HG03565 (cell line): Measurements from ENCODE around the gene C22orf42.
"Not testable (repeated sequence)": the region's sequence is repeated elsewhere in the genome, so short reads cannot be mapped to it uniquely, and the experiment has no call there.

Experiments
- ATAC-seq: cut with Tn5 transposase; IDR thresholded peaks from one replicate; pipeline ENCODE4 v1.9.1; 2021; ENCODE audit warnings: mild to moderate bottlenecking, moderate library complexity; ENCODE audit not compliant: unreplicated experiment

C22orf42 gene

DNA sequence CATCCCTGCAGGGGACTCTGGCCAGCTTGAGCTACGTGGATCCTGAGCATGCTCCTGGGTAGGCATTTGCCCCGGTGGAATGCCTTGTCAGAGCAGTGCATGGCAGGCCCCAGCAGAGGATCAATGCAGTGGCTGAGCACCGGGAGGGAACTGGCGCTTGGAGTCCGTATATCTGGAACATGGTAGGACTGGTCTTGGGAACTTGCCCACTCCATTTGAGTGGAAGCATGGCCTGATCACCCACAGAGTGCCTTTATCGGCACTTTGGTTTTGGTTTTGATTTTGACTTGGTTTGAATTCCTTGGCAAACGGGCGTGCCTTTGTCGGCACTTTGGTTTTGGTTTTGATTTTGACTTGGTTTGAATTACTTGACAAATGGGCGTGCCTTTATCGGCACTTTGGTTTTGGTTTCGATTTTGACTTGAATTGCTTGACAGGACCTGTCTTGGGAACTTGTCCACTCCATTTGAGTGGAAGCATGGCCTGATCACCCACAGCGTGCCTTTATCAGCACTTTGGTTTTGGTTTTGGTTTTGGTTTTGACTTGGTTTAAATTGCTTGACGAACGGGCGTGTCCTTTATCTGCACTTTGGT lies 21.3 kb downstream of the C22orf42 start:
- not testable (repeated sequence) for ATAC-seq

DNA sequence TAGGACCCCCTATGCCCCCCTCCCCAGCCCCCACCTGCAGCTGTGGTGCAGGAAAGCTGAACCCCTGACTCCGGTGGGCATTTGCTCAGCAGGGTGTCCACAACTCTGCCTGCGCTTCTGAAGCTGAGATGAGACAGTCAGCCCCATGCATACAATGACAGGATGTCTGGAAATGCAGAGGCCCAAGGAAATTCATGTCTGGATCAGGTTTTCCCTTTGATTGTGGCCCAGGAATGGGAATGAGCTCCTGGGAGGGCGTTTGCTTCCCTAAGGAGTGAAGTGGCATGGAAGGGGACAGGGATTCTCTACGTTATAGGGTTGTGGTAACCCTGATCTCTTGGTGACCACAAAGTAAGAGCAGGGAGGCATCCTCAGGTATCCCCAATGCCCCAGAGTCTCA lies 22.2 kb downstream of the C22orf42 start:
- ATAC-seq: not testable (repeated sequence)

DNA sequence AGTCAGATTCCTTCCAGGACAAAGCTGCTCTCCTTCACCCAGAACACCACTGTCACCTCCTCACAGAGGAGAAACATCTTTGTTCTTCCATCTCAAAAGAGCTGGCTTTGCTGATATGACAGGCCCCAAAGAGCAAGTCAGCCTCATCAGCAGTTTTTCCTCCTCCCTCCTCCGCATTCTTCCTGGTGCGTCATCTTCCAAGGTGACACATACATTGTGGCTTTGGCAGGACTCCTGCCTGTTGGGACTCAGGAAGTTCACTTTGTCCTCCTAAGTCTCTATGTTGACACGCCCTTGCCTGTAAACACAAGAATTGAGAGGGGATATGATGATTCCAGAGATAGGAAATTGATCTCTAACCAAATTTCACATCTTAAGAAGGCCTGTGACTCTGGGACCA lies 23.1 kb downstream of the C22orf42 start:
- not testable (repeated sequence) for ATAC-seq

DNA sequence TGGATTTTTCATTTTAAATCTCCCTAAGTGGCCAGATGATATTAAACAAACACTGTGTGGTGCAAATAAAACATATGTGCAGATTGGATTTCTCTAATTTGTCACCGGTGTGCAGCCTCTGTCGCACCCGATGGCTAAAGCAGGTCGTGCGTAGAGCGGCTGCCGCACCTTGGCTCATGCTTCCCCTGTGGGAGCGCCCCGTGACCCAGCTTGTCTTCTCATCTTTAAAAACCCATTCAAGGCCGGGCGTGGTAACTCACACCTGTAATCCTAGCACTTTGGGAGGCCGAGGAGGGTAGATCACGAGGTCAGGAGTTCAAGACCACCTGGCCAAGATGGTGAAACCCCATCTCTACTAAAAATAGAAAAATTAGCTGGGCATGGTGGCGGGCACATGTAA lies 24.3 kb downstream of the C22orf42 start:
- ATAC-seq: not testable (repeated sequence)

DNA sequence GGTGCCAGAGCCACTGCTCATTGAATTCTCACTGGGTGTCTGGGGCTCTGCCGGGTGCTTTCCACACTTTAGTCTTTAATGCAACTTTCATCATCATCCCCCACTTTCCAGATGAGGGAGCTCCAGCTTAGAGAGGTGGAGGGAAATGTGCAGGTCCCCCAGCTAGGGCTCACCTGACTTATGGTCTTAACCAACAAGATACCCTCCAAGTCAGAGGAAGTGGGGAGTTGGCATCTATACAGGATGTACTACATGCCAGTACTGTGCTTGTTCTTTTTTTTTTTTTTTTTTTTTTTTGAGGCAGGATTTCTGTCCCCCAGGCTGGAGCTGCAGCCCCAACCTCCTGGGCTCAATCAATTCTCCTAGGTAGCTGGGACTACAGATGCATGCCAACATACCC lies 26.3 kb downstream of the C22orf42 start:
- no peak for ATAC-seq

DNA sequence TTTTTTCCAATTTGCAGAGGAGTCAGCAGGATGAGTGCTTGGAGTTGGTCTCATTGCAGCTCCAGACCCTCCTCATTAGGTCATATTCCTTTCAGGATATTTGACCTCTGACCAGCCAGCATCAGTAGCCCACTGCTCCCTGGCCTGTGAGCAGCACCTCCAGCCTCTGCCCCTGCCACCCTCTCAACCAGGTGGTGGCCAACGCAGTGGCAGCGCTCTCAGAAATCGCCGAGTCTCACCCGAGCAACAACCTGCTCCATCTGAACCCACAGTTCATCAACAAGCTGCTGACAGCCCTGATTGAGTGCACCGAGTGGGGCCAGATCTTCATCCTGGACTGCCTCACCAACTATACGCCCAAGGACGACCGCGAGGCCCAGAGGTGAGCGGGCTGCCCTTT lies 27.0 kb downstream of the C22orf42 start:
- ATAC-seq: no peak

DNA sequence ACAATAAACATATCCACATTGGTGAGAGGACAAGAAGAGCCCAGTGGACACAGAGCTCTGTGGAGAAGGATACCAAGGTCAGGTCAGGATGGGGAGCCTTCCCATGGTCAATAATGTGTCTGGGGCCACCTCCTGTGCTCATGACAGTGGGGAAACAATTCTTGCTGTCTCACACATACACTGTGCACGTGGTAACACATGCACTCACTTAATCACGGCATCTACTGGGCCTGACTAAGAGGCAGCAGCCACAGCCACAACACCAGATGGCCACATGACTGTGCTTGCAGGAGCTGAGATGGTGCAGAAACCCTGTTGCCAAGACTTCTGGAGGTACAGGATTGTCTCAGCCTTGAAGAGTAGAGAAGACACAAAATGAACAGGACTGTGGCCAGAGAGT lies 28.6 kb downstream of the C22orf42 start:
- ATAC-seq: no peak

DNA sequence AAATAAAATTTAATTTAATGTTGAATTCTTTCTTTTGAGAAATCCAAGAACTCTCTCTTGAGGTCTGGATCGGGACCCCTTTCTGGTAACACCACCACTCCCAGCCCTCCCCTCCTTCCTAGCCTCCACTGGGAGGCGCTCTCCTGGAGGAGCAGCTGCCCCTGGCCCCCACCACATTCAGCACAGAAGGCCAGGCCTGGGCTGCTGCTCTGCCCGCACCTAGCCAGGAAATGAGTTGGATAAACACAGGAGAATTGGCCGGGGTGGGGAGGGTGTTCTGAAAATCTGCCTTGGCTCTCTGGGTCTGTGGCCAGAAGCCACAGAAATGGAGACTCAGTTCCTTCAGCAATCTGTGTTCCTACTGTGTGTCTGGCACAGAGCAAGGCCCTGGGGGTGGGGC lies 31.2 kb downstream of the C22orf42 start:
- ATAC-seq: no peak

DNA sequence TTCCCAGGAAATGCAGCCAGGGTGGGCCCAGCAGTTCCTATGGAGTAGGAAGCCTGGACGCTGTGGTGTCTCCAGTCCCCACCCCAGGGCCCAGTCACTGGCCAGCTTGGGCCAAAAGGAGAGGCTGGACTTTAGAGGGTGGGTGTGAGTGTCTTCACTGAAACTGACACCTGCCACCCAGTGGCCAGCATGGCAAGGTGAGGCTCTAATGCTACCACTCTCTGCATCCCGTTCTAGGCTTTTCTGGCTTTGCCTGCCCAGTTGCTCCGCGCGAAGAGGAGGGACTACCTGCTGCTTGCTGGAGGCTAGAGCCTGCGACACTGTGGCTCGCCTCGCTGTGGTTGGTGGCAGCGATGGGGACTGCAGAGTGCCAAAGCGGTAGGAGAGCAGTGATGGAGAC lies 35.4 kb downstream of the C22orf42 start:
- ATAC-seq: no peak

DNA sequence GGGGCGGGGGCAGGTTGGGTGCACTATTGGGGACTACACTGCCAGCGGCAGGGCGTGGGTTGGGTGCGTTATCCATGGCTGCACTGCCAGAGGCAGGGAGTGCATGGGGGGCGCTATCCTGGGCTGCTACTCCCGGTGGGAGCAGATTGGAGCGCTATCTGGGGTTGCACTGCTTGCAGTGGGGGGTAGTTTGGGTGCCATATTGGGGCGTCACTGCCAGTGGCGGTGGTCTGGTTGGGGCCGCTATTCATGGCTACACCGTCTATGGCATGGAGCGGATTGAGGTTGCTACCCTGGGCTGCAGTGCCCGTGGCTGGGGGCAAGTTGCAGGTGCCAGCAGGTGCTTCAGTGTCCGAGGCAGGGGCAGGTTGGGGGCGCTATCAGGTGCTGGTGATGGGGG lies 36.2 kb downstream of the C22orf42 start:
- ATAC-seq: no peak

DNA sequence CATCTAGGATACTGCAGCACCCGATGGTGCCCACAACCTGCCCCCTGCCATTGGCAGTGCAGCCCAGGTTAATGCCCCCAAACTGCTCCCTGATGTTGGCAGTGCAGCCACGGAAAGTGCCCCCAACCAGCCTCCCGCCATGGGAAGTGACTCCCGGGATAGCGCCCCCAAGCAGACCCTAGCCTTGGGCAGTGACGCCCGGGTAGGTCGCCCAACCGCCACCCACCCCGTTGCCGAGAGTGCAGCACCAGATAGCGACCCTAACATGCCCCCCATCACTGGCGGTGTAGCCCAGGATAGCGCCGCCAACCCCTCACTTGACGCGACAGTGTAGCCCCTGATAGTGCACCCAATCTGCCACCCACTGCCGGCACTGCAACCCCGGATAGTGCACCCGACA lies 38.5 kb downstream of the C22orf42 start:
- ATAC-seq: no peak

DNA sequence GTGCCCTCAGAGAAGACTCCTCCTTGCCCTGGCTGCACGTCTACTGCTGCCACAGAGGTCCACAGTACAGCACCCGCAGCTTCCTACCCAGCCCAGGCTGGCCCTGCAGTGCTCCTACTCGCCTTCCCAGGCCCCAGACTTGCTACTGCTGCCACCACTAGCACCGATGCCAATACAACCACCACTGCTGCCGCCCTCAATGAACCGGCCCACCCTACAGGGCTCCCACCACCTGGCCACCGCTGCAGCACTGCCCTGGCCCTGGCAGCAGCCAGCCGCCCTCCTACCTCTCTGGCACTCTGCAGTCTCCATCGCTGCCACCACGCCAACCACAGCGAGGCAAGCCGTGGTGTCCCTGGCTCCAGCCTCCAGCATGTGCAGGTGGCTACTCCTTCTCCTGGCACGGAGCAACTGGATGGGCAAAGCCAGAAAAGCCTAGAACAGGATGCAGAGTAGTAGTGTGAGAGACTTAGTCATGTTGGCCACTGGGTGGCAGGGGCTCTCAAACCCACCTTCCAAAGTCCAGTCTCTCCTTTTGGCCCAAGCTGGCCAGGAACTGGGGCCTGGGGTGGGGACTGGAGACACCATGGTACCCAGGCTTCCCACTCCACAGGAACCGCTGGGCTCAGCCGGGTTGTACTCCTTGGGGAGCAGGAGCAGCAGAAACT lies 39.4 kb downstream of the C22orf42 start:
- ATAC-seq: no peak

DNA sequence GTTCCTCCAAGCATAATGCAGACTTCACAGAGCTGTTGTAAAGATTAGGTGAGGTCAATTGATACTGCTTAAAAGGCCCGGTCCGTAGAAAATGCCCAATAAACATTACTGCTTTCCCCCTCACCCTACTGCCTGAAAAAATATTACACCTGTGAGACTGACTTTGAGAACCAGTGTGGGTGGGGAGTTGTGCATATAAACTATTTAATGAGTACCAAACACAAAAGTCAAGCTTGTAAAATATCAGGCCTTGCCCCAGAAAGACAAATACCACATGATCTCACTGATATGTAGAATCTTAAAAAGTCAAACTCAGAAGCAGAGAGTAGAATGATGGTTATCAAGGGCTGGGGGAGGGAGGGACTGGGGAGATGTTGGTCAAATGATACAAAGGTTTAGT lies 46.7 kb downstream of the C22orf42 start:
- no peak for ATAC-seq

DNA sequence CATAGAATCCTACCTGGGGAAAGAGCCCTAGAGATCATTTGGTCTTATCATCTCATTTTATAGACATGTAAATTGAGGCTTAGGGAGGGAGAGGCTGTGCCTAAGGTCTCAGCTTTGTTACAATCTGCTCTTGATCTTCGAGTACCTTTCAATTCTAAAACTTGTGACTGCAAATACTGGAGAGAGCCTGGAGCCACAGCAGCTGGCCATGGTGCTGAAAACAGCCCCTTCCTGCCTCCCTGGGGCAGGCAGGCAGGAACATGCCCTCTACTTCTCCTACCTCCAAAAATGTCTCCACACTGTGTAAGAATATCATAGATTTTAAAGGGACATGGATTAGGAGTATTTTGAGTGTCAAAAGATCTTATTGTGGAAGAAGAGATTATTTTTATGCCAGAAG lies 52.2 kb downstream of the C22orf42 start:
- no peak for ATAC-seq

DNA sequence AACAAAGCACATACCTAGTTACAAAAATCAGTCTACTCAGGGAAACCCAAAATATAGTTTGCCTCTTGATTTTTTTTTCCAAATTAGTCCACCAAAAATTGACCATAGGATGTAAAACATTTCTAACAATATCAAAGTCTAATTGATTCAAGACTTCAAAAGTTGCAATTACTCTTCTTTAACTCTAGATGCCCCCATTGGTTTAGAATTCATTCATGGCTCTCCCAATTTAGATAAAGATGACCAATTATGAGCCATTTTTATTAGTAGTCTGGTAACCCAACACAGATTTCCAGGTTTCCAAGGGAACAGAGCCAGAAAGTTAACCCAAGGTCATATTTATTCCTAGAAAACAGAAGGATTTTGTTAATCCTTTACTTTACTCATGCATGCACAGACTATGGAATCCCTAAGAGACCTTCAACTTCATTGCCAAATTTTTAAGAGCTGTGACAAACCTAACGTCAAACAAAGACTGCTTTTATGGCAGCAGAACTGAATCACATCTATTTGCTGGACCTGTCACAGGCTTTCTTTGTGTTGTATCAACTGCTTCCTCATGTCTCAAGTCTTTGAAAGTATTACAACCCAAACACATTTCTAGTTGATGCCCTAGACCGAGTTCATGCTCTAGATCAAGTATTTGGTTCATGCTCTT lies 55.3 kb downstream of the C22orf42 start:
- no peak for ATAC-seq

DNA sequence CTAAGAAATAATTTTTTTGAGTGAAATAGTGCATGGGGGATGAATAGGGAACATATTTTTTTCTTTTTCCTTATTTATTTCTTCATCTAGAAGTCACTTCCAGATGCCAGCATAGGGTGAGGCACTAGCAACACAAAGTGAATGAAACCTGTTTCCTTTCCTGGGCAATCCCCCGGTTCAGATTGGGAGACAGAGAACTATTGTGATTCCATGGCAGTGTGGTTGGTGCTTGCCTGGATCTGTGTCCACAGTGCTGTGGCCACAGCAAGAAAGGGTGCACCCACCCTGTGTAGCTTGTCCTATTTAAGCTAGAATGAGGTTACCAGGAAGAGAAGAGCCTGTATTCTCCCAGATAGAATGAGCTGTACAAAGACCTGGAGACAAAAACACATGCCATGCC lies 58.4 kb downstream of the C22orf42 start:
- no peak for ATAC-seq
